GM18505 (cell line): ENCODE data around the gene GRAP2.

Source experiments
- ATAC-seq: cut with Tn5 transposase; IDR thresholded peaks from one replicate; pipeline ENCODE4 v1.9.1; 2021; ENCODE audit not compliant: unreplicated experiment
- POLR2A ChIP-seq: IDR thresholded peaks from 4 replicates; pipeline ENCODE4 v1.6.1; 2011; ENCODE audit warnings: borderline replicate concordance; ENCODE audit not compliant: insufficient read depth, insufficient read length; ENCODE audit errors: extremely low read depth

GRAP2 gene

DNA sequence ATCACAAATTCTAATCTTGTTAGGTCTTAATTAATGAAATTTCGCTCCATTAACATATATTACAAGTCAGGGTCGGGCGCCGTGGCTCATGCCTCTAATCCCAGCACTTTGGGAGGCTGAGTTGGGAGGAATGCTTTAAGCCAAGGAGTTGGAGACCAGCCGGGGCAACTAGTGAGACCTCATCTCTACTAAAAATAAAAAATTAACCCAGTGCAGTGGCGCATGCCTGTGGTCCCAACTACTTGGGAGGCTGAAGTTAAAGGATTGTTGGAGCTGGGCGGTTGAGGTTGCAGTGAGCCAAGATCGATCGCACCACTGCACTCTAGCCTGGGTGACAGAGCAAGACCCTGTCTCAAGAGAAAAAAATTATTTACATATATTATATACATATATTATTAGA lies 61.2 kb downstream of the GRAP2 start:
- no peak for ATAC-seq

GRCh38 chr22:39965748-39966147 lies 64.9 kb downstream of the GRAP2 start:
- TF ChIP-seq POLR2A: no peak
- no peak for ATAC-seq

More for the DNA sequence above, 61.2 kb downstream of the GRAP2 start:
- TF ChIP-seq POLR2A: no peak

DNA sequence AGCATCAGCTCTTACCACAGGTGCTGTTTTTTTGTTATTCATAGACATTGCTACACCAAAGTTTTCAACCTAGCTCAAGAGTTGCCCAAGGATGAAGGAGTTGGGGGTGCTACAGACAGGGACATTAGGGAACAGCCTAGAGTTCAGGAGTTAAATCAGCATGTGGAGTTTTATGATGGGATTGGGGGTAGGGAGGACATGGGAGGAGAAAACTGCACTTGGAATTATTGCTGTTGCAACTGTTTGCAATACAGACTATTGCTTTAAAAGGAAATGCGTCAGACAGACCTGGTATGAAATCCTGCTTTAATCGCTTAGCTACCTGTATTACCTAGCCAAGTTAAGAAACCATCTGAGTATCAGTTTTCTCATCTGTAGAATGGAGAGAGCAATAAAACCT lies 65.6 kb downstream of the GRAP2 start:
- ATAC-seq: no peak
- no peak for TF ChIP-seq POLR2A

- no peak for TF ChIP-seq POLR2A
- ATAC-seq: no peak
Observed at GRCh38 chr22:39967103-39967829, 66.4 kb downstream of the GRAP2 start.

GRCh38 chr22:39967996-39968972 lies 67.4 kb downstream of the GRAP2 start:
- TF ChIP-seq POLR2A: no peak
- ATAC-seq: no peak

DNA sequence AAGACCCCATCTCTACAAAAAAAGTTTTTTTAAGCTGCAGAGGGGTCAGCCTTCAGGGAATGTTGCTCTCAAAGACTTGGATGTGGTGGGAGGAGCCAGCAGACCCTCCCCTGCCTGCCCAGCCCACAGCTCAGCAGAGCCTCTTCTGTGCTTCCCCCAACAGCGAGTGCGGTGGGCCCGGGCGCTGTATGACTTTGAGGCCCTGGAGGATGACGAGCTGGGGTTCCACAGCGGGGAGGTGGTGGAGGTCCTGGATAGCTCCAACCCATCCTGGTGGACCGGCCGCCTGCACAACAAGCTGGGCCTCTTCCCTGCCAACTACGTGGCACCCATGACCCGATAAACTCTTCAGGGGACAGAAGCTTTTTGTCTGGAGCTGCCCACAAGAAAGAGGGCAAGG lies 69.9 kb downstream of the GRAP2 start:
- TF ChIP-seq POLR2A: no peak
- ATAC-seq: no peak

- no peak for ATAC-seq
- no peak for TF ChIP-seq POLR2A
Observed at GRCh38 chr22:39972641-39973040, 71.8 kb downstream of the GRAP2 start.

DNA sequence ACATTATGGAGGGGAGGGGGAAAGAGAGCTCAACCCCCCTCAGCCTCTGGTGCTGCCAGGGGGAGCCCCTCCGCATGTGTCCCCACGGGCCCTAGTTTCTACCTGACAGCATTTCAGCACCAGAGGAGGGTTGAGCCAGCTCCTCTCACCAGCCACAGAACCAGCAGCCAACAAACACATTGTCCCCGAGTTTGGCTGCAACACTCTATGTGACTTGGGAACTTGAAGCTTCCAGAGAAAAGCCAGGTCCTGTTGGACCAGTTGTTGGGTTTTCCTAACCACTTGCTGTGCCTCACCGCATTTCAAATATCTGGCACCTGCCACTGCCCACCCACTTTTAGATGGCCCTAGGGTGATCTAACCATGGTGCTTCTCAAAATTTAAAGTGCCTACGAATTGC lies 72.8 kb downstream of the GRAP2 start:
- ATAC-seq: no peak
- TF ChIP-seq POLR2A: no peak

DNA sequence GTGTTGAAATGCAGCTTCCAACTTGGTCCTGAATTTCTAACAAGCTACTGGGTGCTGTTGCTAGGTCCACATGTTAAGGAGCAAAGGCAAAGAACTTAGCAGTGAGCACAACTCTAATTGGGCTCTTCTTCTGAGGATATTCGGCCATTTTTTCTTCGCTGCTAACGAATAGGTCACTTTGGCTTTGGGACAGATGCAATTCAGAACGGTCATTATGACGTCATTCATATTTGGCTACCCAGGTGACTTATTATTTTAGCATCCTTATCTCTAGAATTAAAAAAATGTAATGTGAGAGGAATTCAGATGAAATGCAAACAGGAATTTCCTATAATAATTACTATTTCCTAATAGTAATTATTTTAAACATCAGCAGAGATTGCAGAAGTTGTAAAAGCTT lies 73.2 kb downstream of the GRAP2 start:
- no peak for ATAC-seq
- no peak for TF ChIP-seq POLR2A

DNA sequence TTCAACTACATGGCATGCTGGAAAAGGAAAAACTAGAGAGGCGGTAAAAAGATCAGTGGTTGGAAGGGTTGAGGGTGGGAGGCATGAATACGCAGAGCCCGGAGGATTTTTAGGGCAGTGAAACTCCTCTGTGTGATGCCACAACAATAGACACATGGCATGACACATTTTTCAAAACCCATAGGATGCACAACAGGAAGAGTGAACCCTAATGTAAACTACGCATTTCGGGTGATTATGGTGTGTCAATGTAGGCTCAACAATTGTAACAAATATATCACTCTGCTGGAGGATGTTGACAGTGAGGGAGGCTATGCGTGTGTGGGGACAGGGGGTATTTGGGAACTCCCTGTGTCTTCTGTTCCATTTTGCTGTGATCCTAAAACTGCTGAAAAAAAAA lies 78.2 kb downstream of the GRAP2 start:
- no peak for TF ChIP-seq POLR2A
- no peak for ATAC-seq

- no peak for ATAC-seq
- no peak for TF ChIP-seq POLR2A
Observed at GRCh38 chr22:39979458-39979857, 78.6 kb downstream of the GRAP2 start.

DNA sequence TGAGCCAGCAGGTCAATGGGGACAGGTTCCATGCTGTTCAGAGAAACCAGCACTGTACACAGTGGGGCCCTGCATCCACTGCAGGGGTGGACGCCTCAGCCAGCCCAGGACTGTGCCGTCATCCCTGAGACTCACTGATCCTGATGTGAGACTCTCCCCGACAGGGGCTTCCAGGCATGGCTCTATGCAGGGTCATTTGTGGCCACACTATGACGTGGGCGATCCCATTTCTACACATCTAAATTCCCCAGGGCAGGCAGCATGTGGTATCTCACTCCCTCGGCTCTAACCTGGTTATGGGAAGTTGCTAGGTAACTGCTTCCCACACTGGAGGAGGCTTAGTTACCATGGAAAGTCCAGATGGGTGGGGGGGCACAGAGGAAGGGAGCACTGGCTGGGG lies 79.7 kb downstream of the GRAP2 start:
- TF ChIP-seq POLR2A: no peak
- ATAC-seq: no peak

- ATAC-seq: no peak
- TF ChIP-seq POLR2A: no peak
Observed at GRCh38 chr22:39983346-39983745, 82.5 kb downstream of the GRAP2 start.

DNA sequence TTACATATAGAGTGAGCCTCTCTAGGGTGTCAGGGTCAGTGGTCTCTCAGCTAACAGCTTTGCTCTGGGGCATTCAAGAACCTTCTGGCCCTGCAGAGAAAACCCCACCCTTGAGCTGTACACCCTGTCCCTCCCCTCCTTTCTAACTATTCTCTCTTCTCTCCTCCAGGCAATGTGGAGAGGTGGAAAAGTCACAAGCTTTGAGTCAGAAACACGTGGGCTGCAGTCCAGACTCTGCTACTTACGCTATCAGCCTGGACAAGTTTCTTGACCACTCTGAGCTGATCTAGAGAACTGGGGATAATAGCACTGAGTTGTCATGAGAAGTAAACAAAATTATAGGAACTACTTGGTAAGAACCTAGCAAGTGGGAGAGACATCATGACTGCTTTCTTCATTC lies 83.1 kb downstream of the GRAP2 start:
- no peak for TF ChIP-seq POLR2A
- no peak for ATAC-seq
